Measurements from ENCODE around the gene BCL2L1. TPM values are rescaled to one million over a fixed set of nuclear protein-coding genes. Genes with fewer than 3 reads are reported as not detected.
"Not testable (repeated sequence)": the region's sequence is repeated elsewhere in the genome, so short reads cannot be mapped to it uniquely, and the experiment has no call there.

The BCL2L1 gene
- total RNA-seq, 1 donor from 2014 or later, result 313 TPM

- intact Hi-C loops (cut with micrococcal nuclease), result no loop called here
- H3K27ac Mint-ChIP-seq, result peak overlapping the region; percentile 73
- H3K4me1 Mint-ChIP-seq (ENCODE audit: low read depth), result peaks cover 87% of the 10 kb centered on the region
- DNase-seq (ENCODE audit: low spot score), result no peak
- peak overlapping the region; percentile 48 for H3K4me3 Mint-ChIP-seq (ENCODE audit: low read depth)
- H3K36me3 Mint-ChIP-seq (ENCODE audit: low read depth), result peaks cover 85% of the 10 kb centered on the region
- no peaks in the 10 kb centered on the region for H3K9me3 Mint-ChIP-seq
- no peaks in the 10 kb centered on the region for H3K27me3 Mint-ChIP-seq (ENCODE audit: low read depth)
Measured at GRCh38 chr20:31678389-31679356, 44.0 kb downstream of the BCL2L1 start.

GRCh38 chr20:31677553-31678260, 45.0 kb downstream of the BCL2L1 start:
- peaks cover 83% of the 10 kb centered on the region for H3K36me3 Mint-ChIP-seq (ENCODE audit: low read depth)
- H3K4me1 Mint-ChIP-seq (ENCODE audit: low read depth), result peaks cover 85% of the 10 kb centered on the region
- no peaks in the 10 kb centered on the region for H3K9me3 Mint-ChIP-seq
- peak overlapping the region; percentile 93 for H3K27ac Mint-ChIP-seq
- DNase-seq (ENCODE audit: low spot score), result no peak
- intact Hi-C loops (cut with micrococcal nuclease), result loop anchor here (2.0 kb wide), 1 partner anchor 15 kb away; no protein-coding TSS in a partner anchor
- no peaks in the 10 kb centered on the region for H3K27me3 Mint-ChIP-seq (ENCODE audit: low read depth)
- H3K4me3 Mint-ChIP-seq (ENCODE audit: low read depth), result peak overlapping the region; percentile 88

DNA sequence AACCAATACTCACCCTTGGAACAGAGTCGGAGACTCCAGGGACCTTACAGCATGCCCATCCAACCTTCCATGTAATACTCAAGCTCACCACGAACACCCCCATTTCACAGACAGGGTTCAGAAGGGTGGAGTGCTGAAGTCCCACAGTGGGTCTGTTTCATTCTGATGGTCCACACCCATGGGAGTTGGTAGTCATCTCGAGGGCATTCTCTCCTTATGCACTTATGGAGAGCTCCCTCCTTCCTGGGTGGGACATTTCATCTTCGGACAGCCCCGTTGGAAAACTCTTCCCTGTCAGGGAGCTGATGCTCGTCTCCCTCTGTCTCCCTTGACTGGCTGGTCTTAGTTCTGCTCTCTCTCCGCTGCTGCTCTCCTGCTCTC, 46.1 kb downstream of the BCL2L1 start:
- intact Hi-C loops (cut with micrococcal nuclease), result loop anchor here (2.0 kb wide), 1 partner anchor 14 kb away; no protein-coding TSS in a partner anchor
- Mint-ChIP-seq H3K27ac (peak overlapping the region; percentile 93), H3K9me3 (no peaks in the 10 kb centered on the region), H3K4me1 (ENCODE audit: low read depth) (peaks cover 84% of the 10 kb centered on the region), H3K4me3 (ENCODE audit: low read depth) (peak overlapping the region; percentile 88), H3K27me3 (ENCODE audit: low read depth) (no peaks in the 10 kb centered on the region), H3K36me3 (ENCODE audit: low read depth) (peaks cover 88% of the 10 kb centered on the region)
- DNase-seq (ENCODE audit: low spot score), result no peak

DNA sequence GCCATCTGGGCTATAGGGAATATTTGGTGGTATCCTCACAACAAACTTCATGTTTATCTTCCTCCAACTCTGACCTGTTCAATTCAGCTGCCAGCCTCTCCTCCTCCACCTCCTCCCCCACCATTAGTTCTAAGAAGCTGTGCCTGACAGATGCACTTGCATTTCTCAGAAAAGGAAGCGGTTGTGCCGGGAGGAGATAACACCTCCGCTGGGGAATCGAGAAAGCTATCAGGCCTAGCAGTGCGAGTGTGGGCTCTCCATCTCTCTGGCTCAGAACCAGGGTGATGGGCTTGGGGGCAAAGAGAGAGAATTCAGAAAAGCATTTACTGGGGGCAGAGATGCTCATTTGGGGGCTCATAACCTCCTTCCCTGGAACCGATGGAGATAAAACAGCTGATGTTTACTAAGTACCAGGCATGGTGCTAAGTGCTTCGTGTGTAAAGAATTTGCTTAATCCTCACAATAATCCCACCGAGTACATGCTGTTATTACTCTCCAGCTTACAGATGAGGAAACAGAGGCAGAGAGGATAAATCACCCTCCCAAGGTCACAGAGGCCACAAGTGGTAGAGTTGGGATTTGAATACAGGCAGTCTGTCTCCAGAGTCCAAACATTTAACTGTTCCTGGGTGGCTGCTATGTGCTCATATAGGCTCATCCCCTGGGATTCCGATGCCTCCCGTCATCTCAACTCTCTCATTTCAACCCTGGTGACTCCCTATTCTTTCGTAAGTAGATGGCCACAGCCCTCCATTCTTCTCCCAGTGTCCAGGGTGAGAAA, 46.6 kb downstream of the BCL2L1 start:
- peak; percentile 70 for DNase-seq (ENCODE audit: low spot score)

GRCh38 chr20:31674895-31675827, 47.5 kb downstream of the BCL2L1 start:
- intact Hi-C loops (cut with micrococcal nuclease), result loop anchor here (1.0 kb wide), 3 partner anchors 24 to 47 kb away; partner anchors contain the start of gene BCL2L1
- Mint-ChIP-seq H3K27ac (peak overlapping the region; percentile 93), H3K4me1 (ENCODE audit: low read depth) (peaks cover 77% of the 10 kb centered on the region), H3K27me3 (ENCODE audit: low read depth) (no peaks in the 10 kb centered on the region), H3K4me3 (ENCODE audit: low read depth) (peak overlapping the region; percentile 88), H3K9me3 (no peaks in the 10 kb centered on the region), H3K36me3 (ENCODE audit: low read depth) (peaks cover 87% of the 10 kb centered on the region)
- peak; percentile 62 for DNase-seq (ENCODE audit: low spot score)

More for the DNA sequence above, 46.6 kb downstream of the BCL2L1 start:
- peaks cover 88% of the 10 kb centered on the region for H3K36me3 Mint-ChIP-seq (ENCODE audit: low read depth)
- H3K27me3 Mint-ChIP-seq (ENCODE audit: low read depth), result no peaks in the 10 kb centered on the region
- H3K27ac Mint-ChIP-seq, result peak overlapping the region; percentile 93
- intact Hi-C loops (cut with micrococcal nuclease), result loop anchor here (1.0 to 2.0 kb wide), 4 partner anchors 13 to 46 kb away; partner anchors contain the start of gene BCL2L1
- peaks cover 83% of the 10 kb centered on the region for H3K4me1 Mint-ChIP-seq (ENCODE audit: low read depth)
- no peaks in the 10 kb centered on the region for H3K9me3 Mint-ChIP-seq
- H3K4me3 Mint-ChIP-seq (ENCODE audit: low read depth), result peak overlapping the region; percentile 88

DNA sequence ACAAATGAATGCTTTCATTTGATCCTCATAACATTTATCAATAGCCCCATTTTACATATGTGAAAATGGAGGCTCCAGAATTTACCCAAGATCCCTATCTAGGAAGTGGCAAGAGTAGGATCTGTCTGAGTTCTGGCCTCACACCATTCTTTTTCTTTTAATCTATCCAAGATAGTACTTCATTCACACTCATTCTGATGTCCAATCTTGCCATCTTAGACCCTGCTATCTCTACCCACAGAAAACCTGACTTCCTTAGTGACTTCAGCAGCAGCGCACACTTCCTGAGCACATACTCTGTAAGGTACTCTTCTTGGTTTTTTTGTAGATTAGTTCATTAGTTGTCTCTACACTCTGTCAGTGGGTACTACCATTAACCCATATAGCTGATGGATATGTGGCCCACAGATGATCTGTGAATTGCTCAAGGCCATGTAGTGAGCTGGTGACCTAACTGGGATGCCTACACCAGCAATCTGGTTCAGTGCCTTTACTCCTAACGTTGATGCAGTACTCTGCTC, 48.7 kb downstream of the BCL2L1 start:
- H3K4me3 Mint-ChIP-seq (ENCODE audit: low read depth), result peak overlapping the region; percentile 88
- H3K9me3 Mint-ChIP-seq, result no peaks in the 10 kb centered on the region
- no peaks in the 10 kb centered on the region for H3K27me3 Mint-ChIP-seq (ENCODE audit: low read depth)
- intact Hi-C loops (cut with micrococcal nuclease), result no loop called here
- peaks cover 78% of the 10 kb centered on the region for H3K4me1 Mint-ChIP-seq (ENCODE audit: low read depth)
- peaks cover 90% of the 10 kb centered on the region for H3K36me3 Mint-ChIP-seq (ENCODE audit: low read depth)
- DNase-seq (ENCODE audit: low spot score), result no peak
- H3K27ac Mint-ChIP-seq, result peak overlapping the region; percentile 93

DNA sequence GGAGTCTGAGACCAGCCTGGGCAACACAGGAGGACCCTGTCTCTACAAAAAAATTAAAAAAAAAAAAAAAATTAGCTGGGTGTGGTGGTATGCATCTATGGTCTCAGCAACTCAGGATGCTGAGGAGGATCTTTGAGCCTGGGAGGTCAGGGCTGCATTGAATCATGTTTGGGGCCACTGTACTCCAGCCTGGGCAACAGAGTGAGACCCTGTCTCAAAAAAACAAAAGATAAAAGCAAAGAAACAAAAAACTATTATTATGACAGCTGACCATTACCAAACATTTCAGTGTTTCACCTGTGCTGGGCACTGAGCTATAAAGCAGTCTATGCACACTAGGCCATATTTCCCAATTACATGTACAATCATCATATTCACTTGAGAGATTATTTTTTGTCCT, 49.2 kb downstream of the BCL2L1 start:
- intact Hi-C loops (cut with micrococcal nuclease), result no loop called here
- no peak for DNase-seq (ENCODE audit: low spot score)
- H3K9me3 Mint-ChIP-seq, result no peaks in the 10 kb centered on the region
- H3K27ac Mint-ChIP-seq, result peak overlapping the region; percentile 93
- peaks cover 89% of the 10 kb centered on the region for H3K36me3 Mint-ChIP-seq (ENCODE audit: low read depth)
- H3K4me3 Mint-ChIP-seq (ENCODE audit: low read depth), result no peak overlapping the region
- H3K4me1 Mint-ChIP-seq (ENCODE audit: low read depth), result peaks cover 72% of the 10 kb centered on the region
- H3K27me3 Mint-ChIP-seq (ENCODE audit: low read depth), result no peaks in the 10 kb centered on the region

DNA sequence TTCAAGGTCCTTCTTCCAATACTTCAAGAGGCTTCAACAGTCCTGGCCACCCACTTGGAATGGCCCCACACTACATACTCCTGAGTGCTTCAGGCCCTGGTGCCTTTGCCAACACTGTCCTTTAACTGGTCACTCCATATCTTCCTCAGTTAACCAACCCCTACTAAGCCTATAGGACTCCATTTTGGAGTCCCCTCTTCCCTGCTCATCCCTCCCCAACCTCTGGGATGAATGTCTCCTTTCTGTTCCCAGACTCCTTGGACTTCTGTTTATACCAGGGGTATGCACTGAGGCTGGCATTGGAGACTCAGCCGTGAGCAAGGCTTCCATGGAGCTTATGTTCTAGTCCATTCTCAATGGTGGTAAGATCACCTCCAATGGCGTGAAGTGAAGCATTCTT, 51.3 kb downstream of the BCL2L1 start:
- no peak for DNase-seq (ENCODE audit: low spot score)
- intact Hi-C loops (cut with micrococcal nuclease), result no loop called here
- Mint-ChIP-seq H3K9me3 (no peaks in the 10 kb centered on the region), H3K27me3 (ENCODE audit: low read depth) (no peaks in the 10 kb centered on the region), H3K36me3 (ENCODE audit: low read depth) (peaks cover 87% of the 10 kb centered on the region), H3K27ac (peak overlapping the region; percentile 31), H3K4me3 (ENCODE audit: low read depth) (no peak overlapping the region), H3K4me1 (ENCODE audit: low read depth) (peaks cover 68% of the 10 kb centered on the region)

- Mint-ChIP-seq H3K27ac (peak overlapping the region; percentile 38), H3K27me3 (ENCODE audit: low read depth) (no peaks in the 10 kb centered on the region), H3K4me3 (ENCODE audit: low read depth) (no peak overlapping the region), H3K36me3 (ENCODE audit: low read depth) (peaks cover 87% of the 10 kb centered on the region), H3K9me3 (no peaks in the 10 kb centered on the region), H3K4me1 (ENCODE audit: low read depth) (peaks cover 67% of the 10 kb centered on the region)
- no peak for DNase-seq (ENCODE audit: low spot score)
- intact Hi-C loops (cut with micrococcal nuclease), result no loop called here
Measured at GRCh38 chr20:31670371-31671228, 52.1 kb downstream of the BCL2L1 start.

- no peaks in the 10 kb centered on the region for H3K9me3 Mint-ChIP-seq
- H3K27ac Mint-ChIP-seq, result peak overlapping the region; percentile 67
- intact Hi-C loops (cut with micrococcal nuclease), result no loop called here
- H3K27me3 Mint-ChIP-seq (ENCODE audit: low read depth), result no peaks in the 10 kb centered on the region
- H3K4me3 Mint-ChIP-seq (ENCODE audit: low read depth), result no peak overlapping the region
- peaks cover 87% of the 10 kb centered on the region for H3K36me3 Mint-ChIP-seq (ENCODE audit: low read depth)
- DNase-seq (ENCODE audit: low spot score), result no peak
- H3K4me1 Mint-ChIP-seq (ENCODE audit: low read depth), result peaks cover 67% of the 10 kb centered on the region
Measured at GRCh38 chr20:31669876-31670275, 52.8 kb downstream of the BCL2L1 start.

DNA sequence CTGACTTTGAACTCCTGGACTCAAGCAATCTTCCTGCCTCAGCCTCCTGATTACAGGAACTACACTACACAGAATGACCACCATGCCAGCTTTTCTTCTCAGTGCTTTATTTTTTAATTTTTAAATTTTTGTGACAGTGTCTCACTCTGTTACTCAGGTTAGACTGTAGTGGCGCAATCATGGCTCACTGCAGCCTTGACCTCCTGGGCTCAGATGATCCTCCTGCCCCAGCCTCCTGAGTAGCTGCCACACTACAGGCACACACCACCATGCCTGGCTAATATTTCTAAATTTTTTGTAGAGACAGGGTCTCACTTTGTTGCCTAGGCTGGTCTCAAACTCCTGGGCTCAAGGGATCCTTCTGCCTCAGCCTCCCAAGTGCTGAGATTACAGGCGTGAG, 53.7 kb downstream of the BCL2L1 start:
- H3K27me3 Mint-ChIP-seq (ENCODE audit: low read depth); intact Hi-C loops (cut with micrococcal nuclease); DNase-seq (ENCODE audit: low spot score); H3K9me3 Mint-ChIP-seq; H3K4me3 Mint-ChIP-seq (ENCODE audit: low read depth): not testable (repeated sequence)
- peak overlapping the region; percentile 67 for H3K27ac Mint-ChIP-seq
- H3K36me3 Mint-ChIP-seq (ENCODE audit: low read depth), result peaks cover 87% of the 10 kb centered on the region
- H3K4me1 Mint-ChIP-seq (ENCODE audit: low read depth), result peaks cover 61% of the 10 kb centered on the region
